ENCODE measurements around the gene GATD1.
"Not testable (repeated sequence)": the region's sequence is repeated elsewhere in the genome, so short reads cannot be mapped to it uniquely, and the experiment has no call there.

GATD1 gene

GRCh38 chr11:745428-745827 is 31.9 kb downstream of the GATD1 start:
- H3K9me3 ChIP-seq (ENCODE audit: insufficient read depth, low read length): no peaks in the 10 kb centered on the region
- H3K4me3 ChIP-seq (ENCODE audit: low read length): no peak overlapping the region
- H4K20me1 ChIP-seq (ENCODE audit: insufficient read depth, low read length): peaks cover 15% of the 10 kb centered on the region
- H3K27ac ChIP-seq (ENCODE audit: low read length): no peak overlapping the region
- H3K4me2 ChIP-seq (ENCODE audit: low read length): no peak overlapping the region
- H3K36me3 ChIP-seq (replicated peaks; ENCODE audit: low read depth, low read length): peaks cover 12% of the 10 kb centered on the region
- TF ChIP-seq EZH2phosphoT487 (IDR thresholded peaks at IDR 0.05; ENCODE audit: low read depth): no peak
- H3K9ac ChIP-seq (ENCODE audit: low read length): no peak overlapping the region
- H3K4me1 ChIP-seq (ENCODE audit: low read length): peaks cover 14% of the 10 kb centered on the region
- no peaks in the 10 kb centered on the region for H3K27me3 ChIP-seq (ENCODE audit: low read depth, low read length)
- peaks cover 36% of the 10 kb centered on the region for H3K79me2 ChIP-seq (ENCODE audit: low read length)
- no peak overlapping the region for H2AFZ ChIP-seq (ENCODE audit: low read depth, low read length)

DNA sequence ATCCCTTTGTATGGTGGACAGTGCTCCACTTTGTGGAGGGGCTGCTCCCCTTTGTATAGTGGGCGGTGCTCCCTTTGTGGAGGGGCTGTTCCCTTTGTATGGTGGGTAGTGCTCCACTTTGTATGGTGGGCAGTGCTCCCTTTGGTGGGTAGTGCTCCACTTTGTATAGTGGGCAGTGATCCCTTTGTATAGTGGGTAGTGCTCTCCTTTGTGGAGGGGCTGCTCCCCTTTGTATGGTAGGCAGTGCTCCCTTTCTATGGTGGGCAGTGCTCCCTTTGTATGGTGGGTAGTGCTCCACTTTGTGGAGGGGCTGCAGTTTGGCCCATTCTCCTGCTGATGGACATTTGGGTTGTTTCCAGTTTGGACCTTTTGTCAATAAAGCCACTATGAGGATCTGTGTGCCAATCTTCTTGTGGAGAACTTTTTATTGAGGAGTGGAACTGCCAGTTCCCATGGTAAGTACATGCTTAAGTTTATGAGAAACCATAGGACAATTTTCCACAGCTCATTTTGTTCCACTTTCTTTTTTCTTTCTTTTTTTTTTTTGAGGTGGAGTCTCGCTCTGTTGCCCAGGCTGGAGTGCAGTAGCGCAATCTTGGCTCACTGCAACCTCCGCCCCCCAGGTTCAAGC is 34.6 kb downstream of the GATD1 start:
- no peak overlapping the region for H3K9ac ChIP-seq (ENCODE audit: low read length)
- H3K27me3 ChIP-seq (ENCODE audit: low read depth, low read length): peaks cover 6% of the 10 kb centered on the region
- no peaks in the 10 kb centered on the region for H3K36me3 ChIP-seq (replicated peaks; ENCODE audit: low read depth, low read length)
- H3K9me3 ChIP-seq (ENCODE audit: insufficient read depth, low read length): no peaks in the 10 kb centered on the region
- H3K27ac ChIP-seq (ENCODE audit: low read length): no peak overlapping the region
- TF ChIP-seq CTCF (IDR thresholded peaks at IDR 0.05; ENCODE audit: low read depth, low read length) (no peak), EZH2phosphoT487 (IDR thresholded peaks at IDR 0.05; ENCODE audit: low read depth) (no peak)
- H3K4me2 ChIP-seq (ENCODE audit: low read length): no peak overlapping the region
- H4K20me1 ChIP-seq (ENCODE audit: insufficient read depth, low read length): no peaks in the 10 kb centered on the region
- no peak overlapping the region for H2AFZ ChIP-seq (ENCODE audit: low read depth, low read length)
- H3K4me3 ChIP-seq (ENCODE audit: low read length): no peak overlapping the region
- peaks cover 9% of the 10 kb centered on the region for H3K79me2 ChIP-seq (ENCODE audit: low read length)
- H3K4me1 ChIP-seq (ENCODE audit: low read length): peaks cover 5% of the 10 kb centered on the region

DNA sequence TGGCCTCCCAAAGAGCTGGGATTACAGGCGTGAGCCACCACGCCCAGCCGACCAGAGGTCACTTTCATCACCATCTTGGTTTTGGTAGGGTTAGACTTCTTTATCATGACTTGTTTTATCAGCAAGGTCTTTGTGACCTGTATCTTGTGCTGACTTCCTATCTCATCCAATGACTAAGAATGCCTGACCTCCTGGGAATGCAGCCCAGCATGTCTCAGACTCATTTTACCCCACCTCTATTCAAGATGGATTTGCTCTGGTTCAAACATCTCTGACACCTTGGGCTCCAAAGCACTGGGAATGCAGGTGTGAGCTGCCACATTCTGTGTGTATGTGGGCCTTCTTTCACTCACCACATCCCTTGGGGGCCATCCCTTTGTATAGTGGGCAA is 35.1 kb downstream of the GATD1 start:
- Histone ChIP-seq H4K20me1 (ENCODE audit: insufficient read depth, low read length) (no peaks in the 10 kb centered on the region), H2AFZ (ENCODE audit: low read depth, low read length) (no peak overlapping the region), H3K9ac (ENCODE audit: low read length) (no peak overlapping the region), H3K79me2 (ENCODE audit: low read length) (peaks cover 4% of the 10 kb centered on the region; the same call in 1 of the 2 replicates), H3K4me1 (ENCODE audit: low read length) (peaks cover 5% of the 10 kb centered on the region), H3K4me3 (ENCODE audit: low read length) (no peak overlapping the region), H3K4me2 (ENCODE audit: low read length) (no peak overlapping the region), H3K9me3 (ENCODE audit: insufficient read depth, low read length) (no peaks in the 10 kb centered on the region), H3K27me3 (ENCODE audit: low read depth, low read length) (peaks cover 12% of the 10 kb centered on the region), H3K36me3 (replicated peaks; ENCODE audit: low read depth, low read length) (no peaks in the 10 kb centered on the region), H3K27ac (ENCODE audit: low read length) (no peak overlapping the region)
- TF ChIP-seq EZH2phosphoT487 (IDR thresholded peaks at IDR 0.05; ENCODE audit: low read depth) (no peak), CTCF (IDR thresholded peaks at IDR 0.05; ENCODE audit: low read depth, low read length) (no peak)

DNA sequence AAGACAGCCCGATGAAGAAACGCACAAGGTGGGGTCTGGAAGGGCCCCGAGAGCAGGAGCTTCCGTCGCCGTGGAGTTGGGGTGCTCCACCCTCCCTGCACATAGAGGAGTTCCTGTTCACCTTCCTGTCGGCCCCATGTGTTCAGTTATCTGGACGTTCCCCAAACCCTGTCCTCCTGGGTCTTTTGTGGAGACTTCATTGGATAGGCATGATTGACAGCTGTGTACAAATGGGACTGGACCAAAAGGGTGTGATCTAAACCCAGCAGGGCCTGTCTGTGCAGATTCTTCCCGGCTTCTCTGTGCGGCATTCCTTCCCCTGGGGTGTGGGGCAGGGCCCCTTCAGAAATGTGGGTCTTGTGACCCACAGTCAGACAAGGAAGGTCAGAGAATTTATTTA is 39.4 kb downstream of the GATD1 start:
- H2AFZ ChIP-seq (ENCODE audit: low read depth, low read length); H3K36me3 ChIP-seq (replicated peaks; ENCODE audit: low read depth, low read length); H3K9ac ChIP-seq (ENCODE audit: low read length); H3K27ac ChIP-seq (ENCODE audit: low read length); H4K20me1 ChIP-seq (ENCODE audit: insufficient read depth, low read length); H3K79me2 ChIP-seq (ENCODE audit: low read length); H3K9me3 ChIP-seq (ENCODE audit: insufficient read depth, low read length); H3K4me1 ChIP-seq (ENCODE audit: low read length): not testable (repeated sequence)
- peak overlapping the region; percentile 32 for H3K4me2 ChIP-seq (ENCODE audit: low read length)
- peaks cover 14% of the 10 kb centered on the region for H3K27me3 ChIP-seq (ENCODE audit: low read depth, low read length)
- H3K4me3 ChIP-seq (ENCODE audit: low read length): 0 out of 2 replicates have a peak overlapping the region, but pooled peaks have one; percentile 9

DNA sequence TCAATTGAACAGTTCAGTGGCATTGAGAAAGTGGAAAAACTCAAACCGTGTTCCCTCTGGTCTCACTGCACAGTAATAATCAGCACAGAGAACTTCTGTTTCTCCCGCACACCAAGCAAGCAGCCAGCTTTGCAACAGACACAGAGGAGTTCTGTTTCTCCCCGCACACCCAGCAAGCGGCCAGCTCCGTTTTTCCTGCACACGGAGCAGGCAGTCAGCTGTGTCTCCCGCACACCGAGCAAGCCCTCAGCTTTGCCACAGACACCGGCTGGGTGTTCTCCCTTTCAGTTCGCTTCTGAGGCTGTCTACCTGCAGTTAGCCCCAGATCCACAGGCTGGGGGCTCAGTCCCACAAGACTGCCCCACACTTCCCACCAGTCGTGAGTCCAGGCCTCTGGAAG is 39.9 kb downstream of the GATD1 start:
- Histone ChIP-seq H3K9me3 (ENCODE audit: insufficient read depth, low read length) (no peaks in the 10 kb centered on the region), H3K36me3 (replicated peaks; ENCODE audit: low read depth, low read length) (no peaks in the 10 kb centered on the region), H4K20me1 (ENCODE audit: insufficient read depth, low read length) (no peaks in the 10 kb centered on the region), H3K27ac (ENCODE audit: low read length) (no peak overlapping the region), H3K9ac (ENCODE audit: low read length) (no peak overlapping the region), H3K4me3 (ENCODE audit: low read length) (peak overlapping the region; percentile 9; the same call in 1 of the 2 replicates), H3K4me2 (ENCODE audit: low read length) (peak overlapping the region; percentile 32), H3K4me1 (ENCODE audit: low read length) (no peaks in the 10 kb centered on the region), H3K27me3 (ENCODE audit: low read depth, low read length) (peaks cover 14% of the 10 kb centered on the region), H2AFZ (ENCODE audit: low read depth, low read length) (peak overlapping the region; percentile 4; the same call in 1 of the 2 replicates), H3K79me2 (ENCODE audit: low read length) (no peaks in the 10 kb centered on the region)
- TF ChIP-seq CTCF (IDR thresholded peaks at IDR 0.05; ENCODE audit: low read depth, low read length): no peak
- no peak for TF ChIP-seq EZH2phosphoT487 (IDR thresholded peaks at IDR 0.05; ENCODE audit: low read depth)

- not testable (repeated sequence) for H4K20me1 ChIP-seq (ENCODE audit: insufficient read depth, low read length); H3K4me3 ChIP-seq (ENCODE audit: low read length); H3K4me1 ChIP-seq (ENCODE audit: low read length); H3K79me2 ChIP-seq (ENCODE audit: low read length); H3K36me3 ChIP-seq (replicated peaks; ENCODE audit: low read depth, low read length); H2AFZ ChIP-seq (ENCODE audit: low read depth, low read length); H3K9ac ChIP-seq (ENCODE audit: low read length); H3K27ac ChIP-seq (ENCODE audit: low read length); H3K4me2 ChIP-seq (ENCODE audit: low read length); H3K9me3 ChIP-seq (ENCODE audit: insufficient read depth, low read length)
- H3K27me3 ChIP-seq (ENCODE audit: low read depth, low read length): peaks cover 17% of the 10 kb centered on the region
These were observed 42.7 kb downstream of the GATD1 start for GRCh38 chr11:734541-734940.
